HepG2 (cell line): ENCODE measurements around the gene TSGA10IP. TPM values are rescaled to one million over a fixed set of nuclear protein-coding genes. Genes with fewer than 3 reads are reported as not detected.

ENCODE experiments used
- ADNP ChIP-seq: sonication (generic); formaldehyde crosslinking; IDR thresholded peaks from 2 replicates; pipeline ENCODE4 v1.4.0; 2020; ENCODE audit warnings: missing genetic modification reagents
- CENPX ChIP-seq: sonication (generic); formaldehyde crosslinking; IDR thresholded peaks from 2 replicates; pipeline ENCODE4 v1.9.0; 2021; ENCODE audit warnings: mild to moderate bottlenecking, missing genetic modification reagents, moderate library complexity
- EED ChIP-seq: sonication (generic); formaldehyde crosslinking; IDR thresholded peaks from 2 replicates; pipeline ENCODE4 v1.5.0; 2020; ENCODE audit warnings: mild to moderate bottlenecking, missing genetic modification reagents
- HDAC6 ChIP-seq: fragments of 200-600 bp; sonication (generic); IDR thresholded peaks from 2 replicates; pipeline ENCODE4 v1.7.0; 2017; ENCODE audit warnings: mild to moderate bottlenecking, antibody characterized with exemption, low read length, low read depth
- HNRNPUL1 ChIP-seq: fragments of 200-400 bp; formaldehyde crosslinking; IDR thresholded peaks from 2 replicates; pipeline ENCODE4 v1.6.1; 2017; ENCODE audit warnings: low read depth, mild to moderate bottlenecking, low read length, moderate library complexity
- JARID2 ChIP-seq: sonication (generic); formaldehyde crosslinking; IDR thresholded peaks from 2 replicates; pipeline ENCODE4 v1.8.1; 2023; ENCODE audit warnings: missing genetic modification reagents, inconsistent platforms; ENCODE audit not compliant: insufficient replicate concordance
- KLF9 ChIP-seq: IDR thresholded peaks from 2 replicates; pipeline ENCODE4 v1.6.1; 2016; ENCODE audit warnings: low read depth
- MZF1 ChIP-seq: sonication (generic); formaldehyde crosslinking; IDR thresholded peaks from 2 replicates; pipeline ENCODE4 v1.8.1; 2023; ENCODE audit warnings: mild to moderate bottlenecking, missing genetic modification reagents, borderline replicate concordance
- PBX3 ChIP-seq: sonication (generic); formaldehyde crosslinking; IDR thresholded peaks from 2 replicates; pipeline ENCODE4 v1.8.1; 2023; ENCODE audit warnings: missing genetic modification reagents, inconsistent platforms, borderline replicate concordance
- PCBP1 ChIP-seq: fragments of 200-400 bp; formaldehyde crosslinking; IDR thresholded peaks from 2 replicates; pipeline ENCODE4 v1.6.1; 2017; ENCODE audit warnings: mild to moderate bottlenecking, low read depth, low read length, borderline replicate concordance
- PRPF4 ChIP-seq: fragments of 200-400 bp; formaldehyde crosslinking; IDR thresholded peaks from 2 replicates; pipeline ENCODE4 v1.6.1; 2016; ENCODE audit warnings: low read length, low read depth; ENCODE audit not compliant: poor library complexity, severe bottlenecking
- RBFOX2 ChIP-seq: fragments of 200-400 bp; formaldehyde crosslinking; IDR thresholded peaks from 2 replicates; pipeline ENCODE4 v1.6.1; 2017; ENCODE audit warnings: low read depth, mild to moderate bottlenecking, low read length
- REPIN1 ChIP-seq: sonication (generic); formaldehyde crosslinking; IDR thresholded peaks from 2 replicates; pipeline ENCODE4 v1.8.0; 2022; ENCODE audit warnings: missing genetic modification reagents, low read depth, mild to moderate bottlenecking, borderline replicate concordance
- SMAD9 ChIP-seq: sonication (generic); formaldehyde crosslinking; IDR thresholded peaks from 2 replicates; pipeline ENCODE4 v1.5.1; 2020; ENCODE audit warnings: mild to moderate bottlenecking, missing genetic modification reagents
- SP140L ChIP-seq: sonication (generic); formaldehyde crosslinking; IDR thresholded peaks from 2 replicates; pipeline ENCODE4 v1.4.0; 2020; ENCODE audit warnings: missing genetic modification reagents, borderline replicate concordance
- TAF1 ChIP-seq: sonication (generic); formaldehyde crosslinking; IDR thresholded peaks from 2 replicates; pipeline ENCODE4 v1.4.0; 2020; ENCODE audit warnings: missing genetic modification reagents
- ZNF10 ChIP-seq: sonication (generic); formaldehyde crosslinking; IDR thresholded peaks from 2 replicates; pipeline ENCODE4 v1.4.0; 2020; ENCODE audit warnings: mild to moderate bottlenecking, low read depth, missing genetic modification reagents, borderline replicate concordance
- ZNF317 ChIP-seq: sonication (generic); formaldehyde crosslinking; IDR thresholded peaks from 2 replicates; pipeline ENCODE4 v1.5.0; 2020; ENCODE audit warnings: mild to moderate bottlenecking, missing genetic modification reagents
- ZNF44 ChIP-seq: sonication (generic); formaldehyde crosslinking; IDR thresholded peaks from 2 replicates; pipeline ENCODE4 v1.5.1; 2020; ENCODE audit warnings: mild to moderate bottlenecking, missing genetic modification reagents
- ZNF563 ChIP-seq: sonication (generic); formaldehyde crosslinking; IDR thresholded peaks from 2 replicates; pipeline ENCODE4 v1.8.0; 2022; ENCODE audit warnings: mild to moderate bottlenecking, moderate library complexity, missing genetic modification reagents
- ZNF577 ChIP-seq: sonication (generic); formaldehyde crosslinking; IDR thresholded peaks from 2 replicates; pipeline ENCODE4 v1.4.0; 2020; ENCODE audit warnings: mild to moderate bottlenecking, low read depth, missing genetic modification reagents, borderline replicate concordance
- ZNF746 ChIP-seq: sonication (generic); formaldehyde crosslinking; IDR thresholded peaks from 2 replicates; pipeline ENCODE4 v1.8.0; 2022; ENCODE audit warnings: mild to moderate bottlenecking, missing genetic modification reagents
- ZNF792 ChIP-seq: IDR thresholded peaks from 2 replicates; pipeline ENCODE4 v1.6.1; 2016
- polyA plus RNA-seq, 8 experiments: library from polyadenylated mRNA; depleted of rRNA in 3 of 8; stranded (reverse) in 7 of 8; unstranded in 1 of 8; fragments of >200 nt; fragmentation: Illumina TruSeq in 4 of 8; extraction: Trizol in 4 of 8; gene quantifications; 2 replicates each; pipeline versions ENCODE4 v1.2.1 to v1.2.3, GENCODE V29; 2011 to 2016; ENCODE audit warnings: low read depth in 4 of 8, missing spikeins in 1 of 8, mixed read lengths in 1 of 8; ENCODE audit not compliant: insufficient read depth in 1 of 8
- total RNA-seq, 5 experiments: library from RNA; depleted of rRNA; stranded (reverse); fragments of >200 nt; fragmentation: Illumina TruSeq; extraction: Trizol; gene quantifications; 2 replicates each; pipeline ENCODE4 v1.2.3, GENCODE V29; 2016; ENCODE audit warnings: low read depth in 1 of 5
- TF ChIP-seq, protein P1 (sequence below): sonication (generic); formaldehyde crosslinking; IDR thresholded peaks from 2 replicates; pipeline ENCODE4 v1.4.0; 2020; ENCODE audit warnings: missing genetic modification reagents
- TF ChIP-seq, protein P2 (sequence below): sonication (generic); formaldehyde crosslinking; IDR thresholded peaks from 2 replicates; pipeline ENCODE4 v1.5.1; 2020; ENCODE audit warnings: missing genetic modification reagents, mild to moderate bottlenecking, borderline replicate concordance

Gene TSGA10IP
- total and polyA plus RNA-seq, 2 of the 13 experiments (the other 11 are each of a cell fraction or from before 2014, with no cell fraction given): not detected

GRCh38 chr11:66001942-66002647 is 56.8 kb downstream of the TSGA10IP start, which contains the start of the genes BANF1 and EIF1AD (continued):
- TF ChIP-seq JARID2 (peak; percentile 77), PRPF4 (no peak), KLF9 (peak; percentile 72; the same call in 1 of the 2 replicates), ZNF44 (CRISPR knock-in tag) (peak; percentile 94), ZNF746 (CRISPR knock-in tag) (peak; percentile 37; the same call in 1 of the 2 replicates), REPIN1 (CRISPR knock-in tag) (peak; percentile 84), EED (CRISPR knock-in tag) (peak; percentile 67; the same call in 1 of the 2 replicates), CENPX (CRISPR knock-in tag) (no peak), PCBP1 (no peak), SP140L (CRISPR knock-in tag) (no peak), ZNF317 (CRISPR knock-in tag) (peak; percentile 70; the same call in 1 of the 2 replicates), HNRNPUL1 (no peak), ZNF577 (CRISPR knock-in tag) (no peak), ZNF792 (CRISPR knock-in tag) (peak; percentile 81; the same call in 1 of the 2 replicates), TAF1 (CRISPR knock-in tag) (peak; percentile 91), HDAC6 (no peak), PBX3 (CRISPR knock-in tag) (no peak), ADNP (CRISPR knock-in tag) (no peak), MZF1 (CRISPR knock-in tag) (no peak), SMAD9 (0 out of 2 replicates have a peak, but pooled peaks have one; percentile 24), RBFOX2 (peak; percentile 79), ZNF563 (peak; percentile 86; the same call in 1 of the 2 replicates), ZNF10 (CRISPR knock-in tag) (no peak)
- TF ChIP-seq, protein P1, sequence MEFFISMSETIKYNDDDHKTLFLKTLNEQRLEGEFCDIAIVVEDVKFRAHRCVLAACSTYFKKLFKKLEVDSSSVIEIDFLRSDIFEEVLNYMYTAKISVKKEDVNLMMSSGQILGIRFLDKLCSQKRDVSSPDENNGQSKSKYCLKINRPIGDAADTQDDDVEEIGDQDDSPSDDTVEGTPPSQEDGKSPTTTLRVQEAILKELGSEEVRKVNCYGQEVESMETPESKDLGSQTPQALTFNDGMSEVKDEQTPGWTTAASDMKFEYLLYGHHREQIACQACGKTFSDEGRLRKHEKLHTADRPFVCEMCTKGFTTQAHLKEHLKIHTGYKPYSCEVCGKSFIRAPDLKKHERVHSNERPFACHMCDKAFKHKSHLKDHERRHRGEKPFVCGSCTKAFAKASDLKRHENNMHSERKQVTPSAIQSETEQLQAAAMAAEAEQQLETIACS (CRISPR knock-in tag): no peak
- TF ChIP-seq, protein P2, sequence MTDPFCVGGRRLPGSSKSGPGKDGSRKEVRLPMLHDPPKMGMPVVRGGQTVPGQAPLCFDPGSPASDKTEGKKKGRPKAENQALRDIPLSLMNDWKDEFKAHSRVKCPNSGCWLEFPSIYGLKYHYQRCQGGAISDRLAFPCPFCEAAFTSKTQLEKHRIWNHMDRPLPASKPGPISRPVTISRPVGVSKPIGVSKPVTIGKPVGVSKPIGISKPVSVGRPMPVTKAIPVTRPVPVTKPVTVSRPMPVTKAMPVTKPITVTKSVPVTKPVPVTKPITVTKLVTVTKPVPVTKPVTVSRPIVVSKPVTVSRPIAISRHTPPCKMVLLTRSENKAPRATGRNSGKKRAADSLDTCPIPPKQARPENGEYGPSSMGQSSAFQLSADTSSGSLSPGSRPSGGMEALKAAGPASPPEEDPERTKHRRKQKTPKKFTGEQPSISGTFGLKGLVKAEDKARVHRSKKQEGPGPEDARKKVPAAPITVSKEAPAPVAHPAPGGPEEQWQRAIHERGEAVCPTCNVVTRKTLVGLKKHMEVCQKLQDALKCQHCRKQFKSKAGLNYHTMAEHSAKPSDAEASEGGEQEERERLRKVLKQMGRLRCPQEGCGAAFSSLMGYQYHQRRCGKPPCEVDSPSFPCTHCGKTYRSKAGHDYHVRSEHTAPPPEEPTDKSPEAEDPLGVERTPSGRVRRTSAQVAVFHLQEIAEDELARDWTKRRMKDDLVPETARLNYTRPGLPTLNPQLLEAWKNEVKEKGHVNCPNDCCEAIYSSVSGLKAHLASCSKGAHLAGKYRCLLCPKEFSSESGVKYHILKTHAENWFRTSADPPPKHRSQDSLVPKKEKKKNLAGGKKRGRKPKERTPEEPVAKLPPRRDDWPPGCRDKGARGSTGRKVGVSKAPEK (CRISPR knock-in tag): no peak
